ENCODE results near the gene PLPPR2. TPM values are rescaled to one million over a fixed set of nuclear protein-coding genes. Genes with fewer than 3 reads are reported as not detected.

Gene PLPPR2
- total and polyA plus RNA-seq, 2 of the 4 experiments (the other 2 are of a cell fraction), result 3.9 to 45.2 TPM

GRCh38 chr19:11414544-11414943 is 59.3 kb downstream of the PLPPR2 start:
- Histone ChIP-seq H3K27ac (ENCODE audit: insufficient read depth, low read length) (no peak overlapping the region), H3K36me3 (ENCODE audit: control insufficient read depth, insufficient read depth, low read length) (no peaks in the 10 kb centered on the region), H3K4me3 (ENCODE audit: insufficient read depth, low read depth, low read length) (no peak overlapping the region), H3K4me1 (ENCODE audit: control insufficient read depth, insufficient read depth, low read length) (peaks cover 2% of the 10 kb centered on the region; the same call in 1 of the 2 replicates), H3K23ac (ENCODE audit: low read depth, low read length) (no peak overlapping the region), H3K9me3 (ENCODE audit: control insufficient read depth, insufficient read depth, low read length) (no peaks in the 10 kb centered on the region), H3K4ac (ENCODE audit: low read depth, low read length) (no peak overlapping the region), H3K9me1 (ENCODE audit: insufficient read depth, low read length) (no peaks in the 10 kb centered on the region), H3K14ac (replicated peaks; ENCODE audit: low read depth, low read length) (no peak overlapping the region), H3K56ac (ENCODE audit: extremely low read depth, insufficient read depth, low read length) (no peak overlapping the region), H2AFZ (replicated peaks; ENCODE audit: low read length, poor library complexity) (no peak overlapping the region), H3K9ac (ENCODE audit: low read depth, low read length) (no peak overlapping the region), H2BK120ac (ENCODE audit: low read depth, low read length) (no peak overlapping the region), H3K27me3 (ENCODE audit: control insufficient read depth, insufficient read depth, low read length) (peaks cover 11% of the 10 kb centered on the region), H2BK20ac (ENCODE audit: low read depth, low read length) (no peak overlapping the region), H4K20me1 (ENCODE audit: insufficient read depth, low read length) (no peaks in the 10 kb centered on the region), H4K91ac (ENCODE audit: insufficient read depth, low read depth, low read length) (no peak overlapping the region), H3K79me1 (ENCODE audit: low read depth in 1 of 2, low read length in 2 of 2) (no peaks in the 10 kb centered on the region), H2AK9ac (replicated peaks; ENCODE audit: low read depth, low read length, poor library complexity) (no peak overlapping the region), H2BK5ac (ENCODE audit: low read depth, low read length, poor library complexity, severe bottlenecking) (no peak overlapping the region), H2BK15ac (ENCODE audit: low read depth, low read length) (no peak overlapping the region), H3K18ac (ENCODE audit: low read depth, low read length) (no peak overlapping the region), H3K4me2 (ENCODE audit: low read depth, low read length) (no peak overlapping the region), H4K8ac (ENCODE audit: low read depth in 2 of 2, low read length in 2 of 2) (no peak overlapping the region), H4K5ac (ENCODE audit: low read depth, low read length) (no peak overlapping the region), H2AK5ac (ENCODE audit: low read depth, low read length) (no peak overlapping the region)
- ATAC-seq (ENCODE audit: low read depth), result no peak
- WGBS, 2 experiments (ENCODE audit: extremely low coverage in 2 of 2, insufficient read length in 1 of 2), result 83% methylated on average over 1 of the region's 2 CpGs; no CpG with 5 or more reads in 1 of the 2 experiments
- dilution Hi-C loops (cut with HindIII; ENCODE audit: low sequenced_read_pairs, unreplicated experiment) (no loop called here), intact Hi-C loops (cut with micrococcal nuclease) (loop anchor here (1.0 kb wide), 1 partner anchor 16 kb away; no protein-coding TSS in a partner anchor), in situ Hi-C loops (cut with MboI; ENCODE audit: low sequenced_read_pairs) (no loop called here)
- CTCF ChIA-PET, result no interaction called here
- TF ChIP-seq CEBPB (IDR thresholded peaks at IDR 0.05; ENCODE audit: low read depth, low read length) (no peak), MXI1 (IDR thresholded peaks at IDR 0.05; ENCODE audit: borderline replicate concordance, low read depth, low read length) (no peak), FOS (IDR thresholded peaks at IDR 0.05; ENCODE audit: low read depth, low read length) (no peak), RCOR1 (IDR thresholded peaks at IDR 0.05; ENCODE audit: insufficient replicate concordance, low read length) (no peak), BHLHE40 (IDR thresholded peaks at IDR 0.05; ENCODE audit: low read depth, low read length) (no peak), RAD21 (IDR thresholded peaks at IDR 0.05; ENCODE audit: low read length) (no peak), RFX5 (IDR thresholded peaks at IDR 0.05; ENCODE audit: low read depth, low read length) (no peak), MAZ (IDR thresholded peaks at IDR 0.05; ENCODE audit: borderline replicate concordance, low read depth, low read length) (no peak), CTCF (conservative IDR thresholded peaks at IDR 0.05; ENCODE audit: low read depth, low read length) (no peak), MAFK (IDR thresholded peaks at IDR 0.05; ENCODE audit: low read depth, low read length) (no peak), USF2 (IDR thresholded peaks at IDR 0.05; ENCODE audit: low read depth, low read length) (no peak), CHD1 (IDR thresholded peaks at IDR 0.05; ENCODE audit: low read depth, low read length) (no peak), POLR2A (IDR thresholded peaks at IDR 0.05; ENCODE audit: low read depth, low read length) (no peak), SMC3 (IDR thresholded peaks at IDR 0.05; ENCODE audit: low read depth, low read length) (no peak), NFE2L2 (IDR thresholded peaks at IDR 0.05; ENCODE audit: low read depth, low read length) (no peak), ELK1 (IDR thresholded peaks at IDR 0.05; ENCODE audit: borderline replicate concordance, low read depth, low read length) (no peak)
- POLR2A ChIA-PET (ENCODE audit: unreplicated experiment), result no interaction called here
- no TSS peak for BruUV-seq (replicated peaks)
- DNase-seq, result no peak
